ENCODE data around the gene EFHC1.

Gene EFHC1

DNA sequence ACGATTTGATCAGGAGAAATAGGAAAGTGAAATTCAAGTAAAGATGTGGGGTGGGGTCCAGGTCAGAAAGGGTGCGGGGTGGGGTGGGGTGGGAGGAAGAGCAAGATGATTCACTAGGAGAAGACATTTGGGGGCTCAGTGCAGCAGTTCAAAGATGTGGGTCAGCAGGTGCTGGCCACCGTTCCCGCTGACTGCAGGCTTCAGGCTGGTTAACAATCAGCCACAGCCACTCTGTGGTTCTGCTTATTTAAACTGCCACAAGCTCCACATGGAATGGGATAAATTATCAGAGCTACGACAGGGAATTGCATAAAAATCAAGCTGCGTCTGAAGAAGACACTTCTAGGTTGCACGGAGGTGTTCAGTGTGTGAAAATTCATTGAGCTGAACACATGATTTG is 107.3 kb downstream of the EFHC1 start:
- no peaks in the 10 kb centered on the region for H3K9me2 ChIP-seq (replicated peaks; ENCODE audit: low read depth, low read length)
- H2AFZ ChIP-seq (ENCODE audit: low read length) = no peak overlapping the region
- H3K27me3 ChIP-seq (ENCODE audit: insufficient read depth, low read length, poor library complexity, severe bottlenecking) = no peaks in the 10 kb centered on the region
- no peak overlapping the region for H3K9ac ChIP-seq (ENCODE audit: low read depth, low read length, poor library complexity, severe bottlenecking)
- no peak overlapping the region for H3K4me2 ChIP-seq (ENCODE audit: low read depth, low read length, poor library complexity, severe bottlenecking)
- peaks cover 96% of the 10 kb centered on the region for H3K79me2 ChIP-seq (ENCODE audit: insufficient read depth, low read length)
- H3K4me1 ChIP-seq (ENCODE audit: insufficient read depth, low read length, poor library complexity, severe bottlenecking) = peaks cover 24% of the 10 kb centered on the region
- H3F3A ChIP-seq (ENCODE audit: low read depth) = no peaks in the 10 kb centered on the region
- no peaks in the 10 kb centered on the region for H3K9me3 ChIP-seq (ENCODE audit: insufficient read depth, low read depth, low read length)
- H4K20me1 ChIP-seq (ENCODE audit: insufficient read depth, low read length, poor library complexity, severe bottlenecking) = no peaks in the 10 kb centered on the region
- H3K4me3 ChIP-seq (ENCODE audit: low read length, poor library complexity, severe bottlenecking) = no peak overlapping the region
- TF ChIP-seq, protein P1, sequence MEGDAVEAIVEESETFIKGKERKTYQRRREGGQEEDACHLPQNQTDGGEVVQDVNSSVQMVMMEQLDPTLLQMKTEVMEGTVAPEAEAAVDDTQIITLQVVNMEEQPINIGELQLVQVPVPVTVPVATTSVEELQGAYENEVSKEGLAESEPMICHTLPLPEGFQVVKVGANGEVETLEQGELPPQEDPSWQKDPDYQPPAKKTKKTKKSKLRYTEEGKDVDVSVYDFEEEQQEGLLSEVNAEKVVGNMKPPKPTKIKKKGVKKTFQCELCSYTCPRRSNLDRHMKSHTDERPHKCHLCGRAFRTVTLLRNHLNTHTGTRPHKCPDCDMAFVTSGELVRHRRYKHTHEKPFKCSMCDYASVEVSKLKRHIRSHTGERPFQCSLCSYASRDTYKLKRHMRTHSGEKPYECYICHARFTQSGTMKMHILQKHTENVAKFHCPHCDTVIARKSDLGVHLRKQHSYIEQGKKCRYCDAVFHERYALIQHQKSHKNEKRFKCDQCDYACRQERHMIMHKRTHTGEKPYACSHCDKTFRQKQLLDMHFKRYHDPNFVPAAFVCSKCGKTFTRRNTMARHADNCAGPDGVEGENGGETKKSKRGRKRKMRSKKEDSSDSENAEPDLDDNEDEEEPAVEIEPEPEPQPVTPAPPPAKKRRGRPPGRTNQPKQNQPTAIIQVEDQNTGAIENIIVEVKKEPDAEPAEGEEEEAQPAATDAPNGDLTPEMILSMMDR (conservative IDR thresholded peaks at IDR 0.05; ENCODE audit: low read length) = no peak
- no peak for TF ChIP-seq EZH2phosphoT487 (IDR thresholded peaks at IDR 0.05; ENCODE audit: borderline replicate concordance)
- peaks cover 29% of the 10 kb centered on the region; the same call in 1 of the 2 replicates for H3K36me3 ChIP-seq (ENCODE audit: insufficient read depth, low read length)

DNA sequence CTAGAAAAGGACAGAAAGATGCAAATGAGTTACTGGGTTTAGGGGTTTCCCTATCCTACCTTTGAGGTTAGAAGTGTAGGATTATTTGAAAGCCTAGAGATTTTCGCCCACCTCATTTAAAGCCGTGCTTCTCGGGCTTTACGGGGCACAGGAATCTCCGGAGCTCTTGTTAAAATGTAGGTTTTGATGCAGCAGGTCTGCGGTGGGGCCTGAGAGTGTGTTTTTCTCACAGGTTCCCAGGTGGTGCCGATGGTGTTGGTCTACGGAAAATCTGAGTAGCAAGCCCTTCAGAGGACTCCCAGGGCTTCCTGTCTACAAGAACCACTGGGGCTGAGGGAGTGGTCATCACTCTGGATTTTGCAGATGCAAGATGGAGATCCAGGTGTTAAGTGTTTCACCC is 109.2 kb downstream of the EFHC1 start:
- TF ChIP-seq, protein P1 (conservative IDR thresholded peaks at IDR 0.05; ENCODE audit: low read length) = no peak
- no peak for TF ChIP-seq EZH2phosphoT487 (IDR thresholded peaks at IDR 0.05; ENCODE audit: borderline replicate concordance)
- Histone ChIP-seq H3K9me2 (replicated peaks; ENCODE audit: low read depth, low read length) (no peaks in the 10 kb centered on the region), H3K9ac (ENCODE audit: low read depth, low read length, poor library complexity, severe bottlenecking) (no peak overlapping the region), H3K4me2 (ENCODE audit: low read depth, low read length, poor library complexity, severe bottlenecking) (no peak overlapping the region), H3F3A (ENCODE audit: low read depth) (peaks cover 2% of the 10 kb centered on the region), H3K9me3 (ENCODE audit: insufficient read depth, low read depth, low read length) (no peaks in the 10 kb centered on the region), H3K27me3 (ENCODE audit: insufficient read depth, low read length, poor library complexity, severe bottlenecking) (no peaks in the 10 kb centered on the region), H3K79me2 (ENCODE audit: insufficient read depth, low read length) (peaks cover 91% of the 10 kb centered on the region), H3K4me3 (ENCODE audit: low read length, poor library complexity, severe bottlenecking) (no peak overlapping the region), H3K36me3 (ENCODE audit: insufficient read depth, low read length) (peaks cover 42% of the 10 kb centered on the region; the same call in 1 of the 2 replicates), H4K20me1 (ENCODE audit: insufficient read depth, low read length, poor library complexity, severe bottlenecking) (no peaks in the 10 kb centered on the region), H2AFZ (ENCODE audit: low read length) (no peak overlapping the region), H3K4me1 (ENCODE audit: insufficient read depth, low read length, poor library complexity, severe bottlenecking) (peaks cover 33% of the 10 kb centered on the region)

DNA sequence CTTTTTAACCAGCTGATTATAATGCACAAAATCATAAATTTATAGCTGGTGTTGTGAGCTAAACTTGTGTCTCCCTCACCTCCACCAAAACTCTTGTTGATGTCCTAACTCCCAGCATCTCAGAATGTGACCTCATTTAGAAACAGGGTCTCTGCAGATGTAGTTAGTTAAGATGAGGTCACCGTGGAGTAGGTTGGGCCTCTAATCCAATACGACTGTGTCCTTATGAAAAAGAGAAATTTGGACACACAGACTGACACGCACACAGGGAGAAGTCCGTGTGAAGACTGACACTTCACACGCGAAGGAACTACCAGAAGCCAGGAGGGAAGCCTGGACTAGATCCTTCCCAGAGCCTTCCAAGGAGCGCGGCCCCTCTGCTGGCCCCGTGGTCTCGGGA is 110.2 kb downstream of the EFHC1 start:
- peaks cover 12% of the 10 kb centered on the region for H3F3A ChIP-seq (ENCODE audit: low read depth)
- no peaks in the 10 kb centered on the region for H3K9me2 ChIP-seq (replicated peaks; ENCODE audit: low read depth, low read length)
- H3K27me3 ChIP-seq (ENCODE audit: insufficient read depth, low read length, poor library complexity, severe bottlenecking) = no peaks in the 10 kb centered on the region
- H3K36me3 ChIP-seq (ENCODE audit: insufficient read depth, low read length) = peaks cover 47% of the 10 kb centered on the region; the same call in 1 of the 2 replicates
- H3K4me3 ChIP-seq (ENCODE audit: low read length, poor library complexity, severe bottlenecking) = no peak overlapping the region
- no peak for TF ChIP-seq EZH2phosphoT487 (IDR thresholded peaks at IDR 0.05; ENCODE audit: borderline replicate concordance)
- TF ChIP-seq, protein P1 (conservative IDR thresholded peaks at IDR 0.05; ENCODE audit: low read length) = no peak
- no peak overlapping the region for H2AFZ ChIP-seq (ENCODE audit: low read length)
- H3K9ac ChIP-seq (ENCODE audit: low read depth, low read length, poor library complexity, severe bottlenecking) = no peak overlapping the region
- peaks cover 81% of the 10 kb centered on the region for H3K79me2 ChIP-seq (ENCODE audit: insufficient read depth, low read length)
- H4K20me1 ChIP-seq (ENCODE audit: insufficient read depth, low read length, poor library complexity, severe bottlenecking) = no peaks in the 10 kb centered on the region
- no peak overlapping the region for H3K4me2 ChIP-seq (ENCODE audit: low read depth, low read length, poor library complexity, severe bottlenecking)
- peaks cover 39% of the 10 kb centered on the region for H3K4me1 ChIP-seq (ENCODE audit: insufficient read depth, low read length, poor library complexity, severe bottlenecking)
- no peaks in the 10 kb centered on the region for H3K9me3 ChIP-seq (ENCODE audit: insufficient read depth, low read depth, low read length)

Measured in Loucy (cell line).